ENCODE measurements around the gene ADAP1. TPM values are rescaled to one million over a fixed set of nuclear protein-coding genes. Genes with fewer than 3 reads are reported as not detected.

Gene ADAP1
- total RNA-seq, 4 donors from 2014 or later, result 41.9 to 94.2 (median 78.3) TPM

GRCh38 chr7:914521-915194 lies 39.8 kb downstream of the ADAP1 start:
- Histone ChIP-seq H3K36me3 (peaks cover 0 to 18% (median 6%) of the 10 kb centered on the region in 4 donors), H3K4me1 (peaks cover 8 to 41% (median 28%) of the 10 kb centered on the region in 4 donors), H3K9me3 (no peaks in the 10 kb centered on the region), H3K27me3 (no peaks in the 10 kb centered on the region), H3K4me3 (no peak overlapping the region), H3K27ac (replicated peaks in 1 of 4) (no peak overlapping the region)
- WGBS, result 82% methylated on average over 3 of the region's 16 CpGs
- TF ChIP-seq CTCF (IDR thresholded peaks at IDR 0.05), result no peak
- no peak for TF ChIP-seq POLR2A (IDR thresholded peaks at IDR 0.05; ENCODE audit: low read depth)
- TF ChIP-seq EP300 (IDR thresholded peaks at IDR 0.05), result no peak
- no peak for TF ChIP-seq POLR2AphosphoS5 (IDR thresholded peaks at IDR 0.05)
- no peak for DNase-seq (ENCODE audit: extremely low spot score)
- intact Hi-C loops (cut with DNase I), result loop anchor here (5.0 kb wide), 1 partner anchor 38 kb away; the partner anchor contains the start of gene ADAP1

GRCh38 chr7:913736-914520 lies 40.6 kb downstream of the ADAP1 start:
- Histone ChIP-seq H3K36me3 (peaks cover 0 to 13% (median 5%) of the 10 kb centered on the region in 4 donors), H3K4me3 (no peak overlapping the region), H3K4me1 (peaks cover 11 to 47% (median 33%) of the 10 kb centered on the region in 4 donors), H3K27ac (replicated peaks in 1 of 4) (no peak overlapping the region), H3K27me3 (no peaks in the 10 kb centered on the region), H3K9me3 (no peaks in the 10 kb centered on the region)
- TF ChIP-seq POLR2A (IDR thresholded peaks at IDR 0.05; ENCODE audit: low read depth) (no peak), CTCF (IDR thresholded peaks at IDR 0.05) (no peak), POLR2AphosphoS5 (IDR thresholded peaks at IDR 0.05) (no peak), EP300 (IDR thresholded peaks at IDR 0.05) (no peak)
- intact Hi-C loops (cut with DNase I), result loop anchor here (5.0 kb wide), 1 partner anchor 38 kb away; the partner anchor contains the start of gene ADAP1
- DNase-seq (ENCODE audit: extremely low spot score), result no peak
- WGBS, result 71% methylated on average over 22 of the region's 31 CpGs

- TF ChIP-seq POLR2AphosphoS5 (IDR thresholded peaks at IDR 0.05) (no peak), POLR2A (IDR thresholded peaks at IDR 0.05; ENCODE audit: low read depth) (no peak), CTCF (IDR thresholded peaks at IDR 0.05) (no peak), EP300 (IDR thresholded peaks at IDR 0.05) (no peak)
- Histone ChIP-seq H3K9me3 (no peaks in the 10 kb centered on the region), H3K4me1 (peaks cover 11 to 55% (median 34%) of the 10 kb centered on the region in 4 donors), H3K36me3 (peaks cover 0 to 12% (median 6%) of the 10 kb centered on the region in 4 donors), H3K4me3 (no peak overlapping the region), H3K27me3 (no peaks in the 10 kb centered on the region), H3K27ac (replicated peaks in 1 of 4) (no peak overlapping the region)
- no peak for DNase-seq (ENCODE audit: extremely low spot score)
- intact Hi-C loops (cut with DNase I), result loop anchor here (5.0 kb wide), 1 partner anchor 40 kb away; the partner anchor contains the start of gene ADAP1
- 91% methylated on average over 21 of the region's 41 CpGs for WGBS
Observed at GRCh38 chr7:911791-912480, 42.5 kb downstream of the ADAP1 start.

GRCh38 chr7:910931-911431 lies 43.5 kb downstream of the ADAP1 start:
- H3K4me3 ChIP-seq, result no peak overlapping the region
- no peaks in the 10 kb centered on the region for H3K27me3 ChIP-seq
- no peak overlapping the region for H3K27ac ChIP-seq (replicated peaks in 1 of 4)
- no peaks in the 10 kb centered on the region for H3K9me3 ChIP-seq
- 91% methylated on average over 7 of the region's 19 CpGs for WGBS
- H3K36me3 ChIP-seq, result peaks cover 0 to 12% (median 6%) of the 10 kb centered on the region in 4 donors
- no peak for TF ChIP-seq POLR2AphosphoS5 (IDR thresholded peaks at IDR 0.05)
- no peak for TF ChIP-seq EP300 (IDR thresholded peaks at IDR 0.05)
- TF ChIP-seq CTCF (IDR thresholded peaks at IDR 0.05), result no peak
- no peak for TF ChIP-seq POLR2A (IDR thresholded peaks at IDR 0.05; ENCODE audit: low read depth)
- intact Hi-C loops (cut with DNase I), result loop anchor here (5.0 kb wide), 1 partner anchor 41 kb away; the partner anchor contains the start of gene ADAP1
- H3K4me1 ChIP-seq, result peaks cover 6 to 47% (median 25%) of the 10 kb centered on the region in 4 donors
- no peak for DNase-seq (ENCODE audit: extremely low spot score)
